Fibroblast of skin of right biceps (primary cell): ENCODE results near the gene SIX5.

ENCODE experiments used
- DNase-seq: peaks from one replicate; pipeline ENCODE4 v3.0.0-alpha.2; 2013

SIX5 gene

DNA sequence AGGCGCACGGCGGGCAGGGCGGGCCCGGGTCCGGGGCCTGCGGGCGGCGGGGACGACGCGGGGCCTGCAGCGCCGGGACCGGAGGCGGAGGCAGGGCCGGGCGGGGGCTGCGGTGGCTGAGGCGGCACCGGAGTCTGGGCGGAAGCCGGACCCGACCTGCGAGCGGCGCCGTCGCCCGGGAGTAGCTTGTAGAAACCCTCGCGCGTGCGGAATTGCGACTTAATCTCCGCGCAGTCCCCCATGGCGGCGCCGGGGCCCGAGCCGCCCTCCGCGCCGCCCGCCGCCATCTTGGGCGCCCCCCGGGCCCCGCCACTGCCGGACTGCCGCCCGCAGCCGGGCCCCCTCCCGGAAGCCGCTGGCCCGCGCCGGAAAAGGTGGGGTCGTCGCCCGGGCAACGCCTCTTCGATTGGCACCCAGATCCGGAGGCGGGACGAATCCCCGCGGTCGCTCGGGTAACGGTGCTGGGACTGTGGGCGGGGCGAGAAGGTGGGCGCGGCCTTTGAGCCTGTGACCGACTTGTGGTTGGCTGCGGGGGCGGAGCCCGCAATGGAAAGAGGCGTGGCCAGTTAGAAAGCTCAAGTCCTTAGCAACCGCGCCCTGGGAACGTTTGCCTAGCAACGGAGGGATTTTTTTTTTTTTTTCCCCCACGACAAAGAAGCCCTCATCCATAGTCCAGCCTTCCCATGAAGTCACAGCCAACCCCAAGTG is 23.6 kb upstream of the SIX5 start, which contains the start of gene DMWD:
Gene DMWD (minus strand): TSS at position 376 of the 708 bp plus-strand sequence. CDS start 89 bp downstream, at position 287.
- peak; percentile 98 for DNase-seq

DNA sequence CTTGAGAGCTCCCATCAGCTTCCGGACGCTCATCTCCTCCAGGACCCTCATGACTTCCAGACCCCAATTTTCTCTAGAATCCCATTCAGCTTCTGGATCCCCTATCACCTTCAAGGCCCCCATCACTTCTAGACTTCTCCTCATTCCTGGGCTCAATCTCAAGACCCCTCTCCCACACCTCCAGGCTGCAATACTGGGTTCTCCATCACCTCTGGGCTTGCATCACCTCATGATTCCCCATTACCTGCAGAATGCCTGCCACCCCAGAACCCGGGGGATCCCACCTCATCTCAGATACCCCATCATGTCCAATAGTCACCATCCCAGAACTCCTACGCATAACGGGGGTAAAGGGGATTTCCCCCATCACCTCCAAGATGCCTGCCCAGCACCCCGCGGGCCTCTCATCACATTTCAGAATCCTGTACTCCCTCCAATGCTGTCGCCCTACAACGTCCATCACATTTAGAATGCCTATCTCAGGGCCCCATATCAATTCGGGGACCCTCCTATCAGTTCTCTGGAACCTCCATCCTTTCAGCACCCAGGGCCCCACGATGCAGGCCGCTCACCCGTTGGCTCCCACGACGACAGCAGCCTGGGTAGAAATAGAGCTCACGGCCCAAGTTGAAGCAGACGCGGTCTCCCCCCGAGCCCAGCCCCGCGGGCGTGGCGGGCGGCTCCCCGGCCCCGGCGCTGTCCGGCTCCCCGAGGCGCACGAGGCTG is 22.9 kb upstream of the SIX5 start:
- no peak for DNase-seq

DNA sequence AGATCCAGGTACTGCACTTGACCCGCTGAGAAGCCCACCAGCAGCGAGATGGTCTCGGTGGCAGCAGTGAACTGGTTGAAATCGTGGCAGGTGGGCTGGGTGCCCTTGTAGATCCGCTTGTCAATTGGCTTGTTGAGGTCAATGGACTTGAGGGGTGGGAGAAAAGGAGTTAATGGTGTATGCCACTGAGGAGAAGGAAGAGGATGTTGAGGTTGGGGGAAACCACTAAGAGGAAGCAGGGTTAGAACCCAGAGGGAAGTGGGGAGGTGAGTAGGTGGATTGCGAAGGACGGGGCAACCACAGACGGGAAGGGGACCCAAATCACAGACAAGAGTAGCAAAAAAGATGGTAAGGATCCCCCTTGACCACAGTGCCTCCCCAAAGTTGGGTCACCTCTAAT is 21.9 kb upstream of the SIX5 start:
- no peak for DNase-seq

DNA sequence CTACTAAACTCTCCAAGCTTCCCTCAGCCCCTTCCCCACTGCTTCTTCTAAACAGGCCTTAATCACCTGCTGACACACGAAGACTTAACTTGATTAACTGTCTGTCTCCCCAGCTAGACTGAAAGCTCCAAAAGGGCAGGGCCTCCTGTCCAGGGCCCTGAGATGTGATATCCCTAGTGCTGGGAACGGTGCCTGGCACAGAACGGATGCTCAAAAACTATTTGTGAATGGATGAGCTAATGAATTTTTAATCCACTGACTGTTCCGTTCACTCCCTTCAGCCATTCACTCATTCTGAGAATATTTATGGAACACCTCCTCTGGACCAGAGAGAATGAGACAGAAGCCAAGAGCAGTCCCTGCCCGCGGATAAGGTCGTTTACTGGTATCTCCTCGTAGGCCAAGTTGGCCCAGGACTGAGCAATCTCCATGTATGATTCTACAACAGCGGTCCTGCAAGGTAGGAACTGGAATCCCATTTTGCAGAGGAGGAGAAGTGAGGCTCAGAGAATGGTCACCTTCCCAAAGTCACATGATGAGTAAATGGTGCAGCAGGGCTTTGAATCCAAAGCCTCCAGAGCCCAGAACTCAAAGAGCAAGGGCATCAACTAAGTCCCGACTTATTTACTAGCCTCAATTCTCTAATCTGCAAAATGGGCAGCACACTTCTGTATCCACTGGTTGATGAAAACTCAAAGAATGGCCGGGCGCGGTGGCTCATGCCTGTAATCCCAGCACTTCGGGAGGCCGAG is 20.2 kb upstream of the SIX5 start:
- DNase-seq: no peak

DNA sequence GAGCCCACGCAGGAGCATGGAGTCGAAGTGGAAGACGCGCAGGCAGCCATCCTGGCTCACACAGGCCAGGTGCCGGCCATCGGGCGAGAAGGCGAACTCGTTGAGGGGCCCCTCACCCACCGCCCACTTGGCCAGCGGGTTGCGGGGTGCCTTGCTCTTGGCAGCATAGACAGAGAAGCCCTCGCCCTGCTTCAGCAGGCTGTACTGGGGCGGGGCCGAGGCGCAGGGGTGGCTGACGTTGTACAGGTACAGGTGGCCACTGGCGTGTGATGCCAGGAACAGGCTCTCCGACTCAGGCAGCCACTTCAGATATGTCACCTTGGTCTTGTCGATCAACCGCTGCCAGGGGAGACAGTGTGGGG is 17.5 kb upstream of the SIX5 start:
- no peak for DNase-seq

DNA sequence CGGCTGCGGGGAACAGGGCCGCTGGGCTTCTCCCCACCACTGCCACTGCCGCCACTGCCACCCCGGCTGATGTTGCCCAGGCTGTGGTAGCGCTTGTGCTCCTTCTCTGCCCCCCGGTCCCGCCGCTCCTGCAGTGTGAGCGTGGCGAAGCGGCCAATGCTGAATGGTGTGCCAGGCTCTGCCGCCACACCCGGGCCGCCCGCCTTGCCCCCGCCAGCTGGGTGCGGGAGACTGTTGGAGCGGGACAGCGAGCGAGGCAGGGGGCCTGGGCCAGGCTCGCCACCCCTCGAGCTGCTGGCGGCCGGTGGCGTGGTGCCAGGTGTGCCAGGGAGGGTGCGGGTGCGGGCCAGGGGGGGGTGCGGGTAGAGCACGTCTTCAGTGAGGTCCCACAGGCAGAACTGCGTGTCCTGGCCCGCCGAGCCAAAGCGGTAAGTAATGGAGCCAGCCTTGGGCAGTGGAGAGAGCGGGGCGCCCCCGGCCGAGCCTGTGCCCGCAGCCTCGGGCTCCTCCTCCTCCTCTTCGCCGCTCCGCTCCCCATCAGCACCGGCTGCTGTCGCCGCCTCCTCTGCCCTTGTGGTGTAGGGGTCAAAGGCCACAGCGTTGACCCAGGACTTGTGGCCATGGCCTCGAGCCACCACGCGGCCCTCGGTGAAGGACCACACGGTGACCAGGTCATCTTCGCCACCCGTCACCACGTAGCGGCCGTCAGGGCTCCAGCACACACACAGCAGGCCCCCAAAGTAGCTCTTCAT is 16.9 kb upstream of the SIX5 start:
- no peak for DNase-seq

DNA sequence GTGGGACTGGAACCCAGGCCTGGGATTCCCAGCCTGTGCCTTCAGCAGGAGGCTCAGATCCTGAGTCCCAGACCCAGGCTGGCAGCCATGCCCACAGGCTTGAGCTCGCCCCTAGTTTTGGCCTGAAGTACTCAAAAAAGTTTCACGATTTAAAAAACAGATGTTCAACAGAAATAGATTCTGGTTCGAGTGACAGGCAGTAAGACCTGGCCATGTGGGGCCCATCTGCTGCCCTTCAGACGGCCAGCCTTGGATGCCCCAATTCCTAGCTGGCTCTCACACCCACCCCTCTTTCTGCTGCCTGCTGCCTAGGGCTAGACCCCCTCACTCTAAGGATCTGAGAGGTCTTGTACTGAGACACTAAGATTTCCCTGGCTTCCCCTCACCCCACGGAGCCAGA is 16.0 kb upstream of the SIX5 start:
- DNase-seq: no peak

DNA sequence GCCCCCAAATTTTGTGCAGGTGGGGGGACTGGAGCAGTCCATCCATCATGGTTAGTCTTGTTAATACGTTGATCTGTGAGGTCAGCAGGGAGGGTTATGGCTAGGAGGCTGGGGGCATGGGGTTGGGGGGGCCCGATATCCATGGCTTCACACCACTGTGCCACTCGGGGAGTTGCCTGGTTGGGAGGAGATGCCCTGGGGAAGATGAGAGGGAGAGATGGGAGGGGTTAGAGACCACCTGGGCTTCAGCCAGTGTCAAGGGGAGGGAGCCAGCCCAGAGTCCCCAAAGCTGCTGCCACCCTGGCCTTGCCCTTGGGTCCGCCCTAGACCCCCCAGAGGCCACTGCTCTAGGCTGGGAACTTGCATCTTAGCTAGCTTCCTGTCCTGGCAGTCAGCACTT is 15.0 kb upstream of the SIX5 start:
- no peak for DNase-seq

DNA sequence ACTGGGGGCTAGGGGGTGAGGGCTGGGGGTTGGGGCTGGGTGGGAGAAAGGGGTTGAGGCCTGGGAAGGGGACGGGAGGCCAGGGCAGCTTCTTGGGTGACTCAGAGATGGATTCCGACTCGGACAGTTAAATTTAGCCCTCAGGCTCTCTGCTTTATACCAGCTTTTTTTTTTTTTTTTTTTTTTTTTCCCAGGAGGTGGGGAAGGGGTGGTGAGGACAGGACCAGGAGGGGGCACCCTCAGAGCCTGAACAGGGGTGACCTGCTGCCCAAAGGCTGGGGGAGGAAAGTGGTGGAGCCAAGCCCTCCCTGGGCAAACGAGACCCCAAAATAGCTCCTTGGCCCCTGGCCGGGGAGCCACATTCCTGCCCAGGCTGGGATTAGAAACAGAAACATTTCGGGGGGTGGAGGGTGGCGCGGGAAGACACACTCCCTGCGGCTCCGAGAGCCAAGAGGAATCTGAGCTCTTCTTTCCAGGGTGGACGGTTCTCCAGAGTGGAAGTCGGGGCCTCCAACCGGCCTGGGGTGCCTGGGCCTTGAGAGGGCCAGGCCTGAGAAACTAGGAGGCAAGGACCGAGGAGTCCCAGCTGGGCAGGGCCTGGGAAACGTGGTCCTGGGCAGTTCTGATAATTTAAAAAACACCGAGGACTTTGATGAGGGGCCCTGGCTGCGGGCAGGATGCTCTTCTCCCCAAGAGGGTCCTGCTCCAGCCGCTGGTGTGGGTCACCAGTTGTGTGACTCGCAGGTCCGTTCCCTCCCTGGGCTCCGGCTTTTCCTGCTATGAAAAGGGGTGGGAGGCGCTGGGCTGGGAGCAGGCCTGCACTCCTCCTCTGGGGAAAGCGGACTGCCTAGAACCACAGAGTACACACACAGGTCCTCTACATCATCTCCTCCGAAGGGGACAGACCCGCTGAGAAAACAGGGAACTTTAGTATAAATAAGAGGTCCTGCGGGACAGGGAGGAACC is 14.1 kb upstream of the SIX5 start:
- peak; percentile 59 for DNase-seq

DNA sequence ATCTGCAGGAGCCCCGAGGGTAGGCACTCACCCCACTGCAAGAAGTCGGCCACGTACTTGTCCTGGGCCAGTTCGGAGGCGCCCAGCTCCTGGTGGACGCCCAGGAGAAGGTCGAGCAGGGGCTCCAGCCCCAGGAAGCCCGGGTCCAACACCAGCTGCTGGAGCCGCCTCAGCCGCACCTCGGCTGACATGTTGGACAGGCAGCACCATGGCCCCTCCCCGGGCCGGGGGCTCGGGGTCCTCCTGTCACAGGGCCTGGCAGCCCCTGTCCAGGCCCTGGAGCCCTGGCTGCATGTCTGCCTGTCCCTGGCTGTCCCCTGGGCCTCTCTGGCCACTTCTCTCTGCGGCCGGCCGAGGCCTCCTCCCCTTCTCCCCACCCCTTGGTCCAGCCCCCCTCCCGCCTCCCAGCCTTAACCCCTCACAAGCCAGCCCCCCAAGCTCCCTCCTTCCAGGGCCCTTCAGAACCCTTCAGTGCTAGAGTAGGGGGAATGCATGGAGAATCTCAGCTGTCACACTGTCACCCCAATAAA is 13.2 kb upstream of the SIX5 start, which contains the start of gene DMPK:
Gene DMPK (minus strand): TSS at position 329 of the 530 bp plus-strand sequence. CDS start 138 bp downstream, at position 191.
- DNase-seq: no peak

DNA sequence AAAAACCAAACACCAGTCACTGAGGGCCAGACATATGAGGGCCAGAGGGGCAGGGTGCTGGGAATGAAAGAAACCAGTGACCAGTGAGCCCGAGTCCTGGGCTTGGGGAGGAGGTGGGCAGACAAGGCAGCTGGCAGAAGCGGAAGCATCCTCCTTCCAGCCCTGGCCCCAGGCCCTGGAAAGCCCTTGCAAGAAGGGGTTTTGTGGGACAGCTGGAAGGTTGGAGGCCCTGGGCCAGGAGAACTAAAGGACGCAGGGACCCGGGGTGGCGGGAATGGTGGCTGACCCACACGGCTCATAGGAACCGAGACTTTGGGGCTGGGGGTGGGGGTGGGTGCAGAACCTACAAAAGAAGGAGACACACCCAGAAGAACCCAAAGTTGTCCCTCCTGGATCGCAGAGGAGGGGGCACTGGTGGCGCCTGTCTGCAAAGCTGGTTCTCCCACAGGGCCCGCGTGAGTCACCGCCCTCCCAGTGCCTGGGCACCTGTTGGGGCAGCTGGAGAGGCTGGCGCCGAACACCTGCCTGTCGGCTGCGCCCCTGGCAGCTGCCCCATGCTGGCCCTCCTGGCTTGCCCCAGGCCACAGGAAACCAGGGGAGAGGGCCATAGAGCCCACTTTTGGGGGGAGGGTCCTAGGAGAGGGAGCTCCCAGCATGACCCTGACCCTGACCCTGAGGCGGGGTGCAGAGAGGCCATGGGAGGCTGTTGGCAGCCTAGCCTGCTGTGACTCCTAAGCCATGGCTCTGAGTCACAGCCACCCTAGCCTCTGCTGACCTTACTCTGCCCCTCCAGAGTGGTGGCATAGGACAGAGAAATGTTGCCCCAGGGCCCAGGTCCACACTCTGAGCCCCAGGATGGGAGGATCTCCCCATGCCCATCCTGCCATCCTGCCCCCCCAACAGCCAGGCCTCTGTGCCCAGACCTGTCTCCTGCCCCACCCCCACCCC is 12.4 kb upstream of the SIX5 start:
- DNase-seq: no peak

DNA sequence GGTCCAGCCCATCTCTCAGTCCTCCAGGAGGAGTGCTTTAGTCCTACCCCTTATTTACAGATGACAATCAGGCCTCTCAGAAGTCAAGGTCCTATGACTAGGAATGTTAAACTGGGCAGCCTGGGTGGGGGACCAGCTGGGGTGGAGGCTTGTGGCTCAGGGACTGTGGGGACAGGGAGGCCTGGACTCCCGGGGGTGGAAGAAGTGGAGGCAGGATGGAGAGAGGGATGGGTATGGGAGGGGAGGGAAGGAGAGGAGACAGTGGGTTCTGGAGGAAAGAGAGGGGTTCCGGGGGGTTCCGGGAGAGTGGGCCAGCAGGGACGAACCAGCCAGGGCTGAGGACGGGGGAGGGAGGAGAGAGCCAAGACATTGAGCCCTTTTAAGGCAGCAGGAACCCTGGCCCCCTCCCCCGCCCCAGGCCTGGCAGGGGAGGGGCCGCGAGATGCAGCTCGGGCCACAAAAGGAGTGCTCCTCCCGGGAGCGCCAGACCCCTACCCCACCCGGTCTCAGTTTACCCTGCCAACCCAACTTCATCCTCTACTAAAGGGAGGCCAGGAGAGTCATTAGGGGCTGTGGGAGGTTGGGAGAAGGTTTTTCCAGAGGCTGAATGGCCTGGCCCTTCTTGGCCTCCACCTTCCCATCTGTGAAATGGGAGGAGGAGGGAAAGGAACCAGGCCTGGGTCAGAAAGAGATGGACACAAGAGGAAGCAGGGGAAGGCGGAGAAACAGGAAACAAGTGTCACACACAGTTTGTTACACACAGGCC is 11.6 kb upstream of the SIX5 start:
- DNase-seq: no peak

DNA sequence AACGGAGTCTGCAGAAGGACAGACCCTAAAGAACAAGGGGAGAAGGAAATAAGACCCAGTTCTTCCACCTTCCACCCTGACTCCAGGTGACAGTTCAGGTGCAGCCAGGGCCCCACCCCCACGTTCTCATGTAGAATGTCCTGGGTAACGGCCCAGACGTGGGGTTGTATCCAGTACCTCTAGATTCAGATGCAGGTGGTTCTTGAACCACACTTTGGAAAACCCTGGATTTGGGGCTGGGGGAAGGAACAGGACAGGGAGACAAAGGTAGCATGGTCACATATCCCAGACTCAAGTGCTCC is 11.0 kb upstream of the SIX5 start:
- no peak for DNase-seq

DNA sequence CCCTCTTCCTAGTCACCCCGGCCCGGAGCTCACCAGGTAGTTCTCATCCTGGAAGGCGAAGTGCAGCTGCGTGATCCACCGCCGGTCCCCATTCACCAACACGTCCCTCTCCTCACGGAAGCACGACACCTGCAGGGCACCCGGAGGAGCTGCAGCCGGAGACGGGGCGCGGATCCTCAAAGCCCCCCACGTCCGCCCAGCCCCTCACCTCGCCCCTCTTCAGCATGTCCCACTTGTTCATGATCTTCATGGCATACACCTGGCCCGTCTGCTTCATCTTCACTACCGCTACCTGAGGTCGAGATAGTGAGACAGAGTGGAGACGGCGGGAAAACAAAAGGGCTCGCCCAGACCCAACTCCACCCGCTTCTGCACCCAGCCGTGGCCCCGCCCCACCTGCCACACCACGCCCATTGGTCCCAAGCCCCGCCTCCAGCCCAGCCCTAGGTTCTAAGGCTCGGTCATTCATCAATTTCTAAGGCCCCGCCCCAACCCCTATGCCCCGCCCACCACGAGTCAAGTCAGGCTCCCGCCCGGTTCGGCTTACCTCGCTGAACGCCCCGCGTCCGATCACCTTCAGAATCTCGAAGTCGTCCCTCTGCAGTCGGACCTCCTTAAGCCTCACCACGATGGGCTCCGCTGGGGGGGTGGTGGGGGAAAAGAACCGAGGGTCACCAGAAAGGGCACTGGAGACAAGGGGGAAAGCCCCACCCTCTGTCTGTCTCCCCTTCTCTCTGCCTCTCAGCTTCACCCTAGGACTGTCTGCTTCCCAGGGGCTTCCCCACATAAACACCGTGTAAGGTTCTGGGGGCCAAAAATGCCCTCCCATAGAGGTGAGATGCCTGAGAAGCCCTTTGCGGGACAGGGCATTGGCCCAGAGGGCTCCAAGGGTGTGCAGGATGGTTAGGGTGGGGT is 10.4 kb upstream of the SIX5 start:
- DNase-seq: peak; percentile 76

DNA sequence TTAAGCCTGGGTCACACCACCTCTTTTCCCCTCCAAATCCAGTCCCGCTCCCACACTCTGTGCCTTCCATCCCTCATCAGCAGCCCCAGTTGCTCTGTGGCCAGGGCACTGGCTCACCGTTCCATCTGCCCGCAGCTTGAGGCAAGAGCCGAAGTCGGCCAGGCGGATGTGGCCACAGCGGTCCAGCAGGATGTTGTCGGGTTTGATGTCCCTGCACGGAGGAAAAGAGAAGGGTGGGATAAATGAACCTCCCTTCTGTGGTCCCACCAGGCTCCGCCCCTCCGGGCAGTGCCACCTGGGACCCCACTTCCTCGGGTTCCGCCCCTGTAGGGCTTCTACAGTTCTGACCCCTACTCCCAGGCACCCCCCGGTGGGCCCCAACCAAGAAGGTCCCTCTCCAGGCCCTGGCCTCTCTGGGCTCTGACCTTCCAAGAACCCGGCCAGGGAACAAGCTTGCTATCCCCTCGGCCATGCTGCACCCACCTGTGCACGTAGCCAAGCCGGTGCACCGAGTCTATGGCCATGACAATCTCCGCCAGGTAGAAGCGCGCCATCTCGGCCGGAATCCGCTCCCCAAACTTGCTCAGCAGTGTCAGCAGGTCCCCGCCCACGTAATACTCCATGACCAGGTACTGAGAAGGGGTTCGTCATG is 9.1 kb upstream of the SIX5 start:
- no peak for DNase-seq

DNA sequence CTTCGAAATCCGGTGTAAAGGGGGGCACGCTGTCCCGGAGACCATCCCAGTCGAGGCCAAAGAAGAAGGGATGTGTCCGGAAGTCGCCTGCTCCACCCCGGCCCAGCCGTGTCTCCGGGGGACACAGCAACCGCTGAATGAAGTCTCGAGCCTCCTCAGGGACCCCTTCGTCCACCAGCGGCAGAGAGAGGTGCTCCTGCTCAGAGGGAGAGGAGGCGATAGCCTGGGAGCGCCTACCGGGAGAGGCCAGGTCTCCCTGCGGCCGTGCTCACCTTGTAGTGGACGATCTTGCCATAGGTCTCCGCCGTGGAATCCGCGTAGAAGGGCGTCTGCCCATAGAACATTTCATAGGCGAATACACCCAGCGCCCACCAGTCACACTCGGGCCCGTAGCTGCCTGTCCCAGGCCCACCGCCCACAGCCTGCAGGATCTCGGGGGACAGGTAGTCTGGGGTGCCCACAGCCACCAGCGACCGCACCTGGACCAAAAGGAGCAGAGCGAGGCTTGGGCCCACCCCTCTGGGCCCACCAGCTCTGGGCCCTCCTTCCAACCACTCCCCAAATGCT is 8.4 kb upstream of the SIX5 start:
- no peak for DNase-seq

DNA sequence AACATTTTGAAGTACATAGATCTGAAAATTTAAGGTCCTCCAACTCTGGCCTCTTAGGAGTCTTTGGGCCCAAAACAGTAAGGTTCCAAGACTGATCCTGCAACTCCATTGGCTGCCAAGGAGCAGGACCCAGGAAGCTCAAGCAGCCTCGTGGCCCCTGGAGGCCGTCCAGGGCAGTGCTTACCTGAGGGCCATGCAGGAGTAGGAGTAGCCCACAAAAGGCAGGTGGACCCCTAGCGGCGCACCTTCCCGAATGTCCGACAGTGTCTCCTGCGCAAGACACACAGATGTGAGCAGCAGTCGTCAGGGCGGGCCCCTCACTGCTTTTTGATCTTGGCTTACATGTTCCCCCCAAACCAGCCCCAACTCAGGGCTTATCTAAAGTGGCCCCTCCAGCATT is 5.7 kb upstream of the SIX5 start:
- no peak for DNase-seq

DNA sequence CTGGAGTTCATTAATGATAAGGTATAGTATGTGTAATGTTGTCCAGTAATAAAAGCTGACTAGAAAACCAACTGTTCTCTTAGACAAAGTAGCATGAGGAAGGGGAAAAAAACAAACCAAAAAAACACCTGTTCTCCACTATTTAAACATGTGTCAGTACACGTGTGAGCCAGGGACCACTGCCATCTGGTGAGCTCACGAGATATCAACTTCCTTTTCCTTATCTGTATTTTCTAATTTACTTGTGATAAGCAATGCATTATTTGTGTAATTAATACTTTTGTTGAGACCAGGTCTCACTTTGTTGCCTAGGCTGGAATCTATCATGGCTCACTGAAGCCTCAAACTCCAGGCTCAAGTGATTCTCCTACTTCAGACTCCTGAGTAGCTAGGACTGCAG is 4.3 kb upstream of the SIX5 start:
- DNase-seq: no peak
